ENCODE data around the gene KIF23. TPM values are rescaled to one million over a fixed set of nuclear protein-coding genes. Genes with fewer than 3 reads are reported as not detected.

Gene KIF23
- total RNA-seq, 4 donors from 2014 or later: 2.7 to 5.7 (median 3.1) TPM

DNA sequence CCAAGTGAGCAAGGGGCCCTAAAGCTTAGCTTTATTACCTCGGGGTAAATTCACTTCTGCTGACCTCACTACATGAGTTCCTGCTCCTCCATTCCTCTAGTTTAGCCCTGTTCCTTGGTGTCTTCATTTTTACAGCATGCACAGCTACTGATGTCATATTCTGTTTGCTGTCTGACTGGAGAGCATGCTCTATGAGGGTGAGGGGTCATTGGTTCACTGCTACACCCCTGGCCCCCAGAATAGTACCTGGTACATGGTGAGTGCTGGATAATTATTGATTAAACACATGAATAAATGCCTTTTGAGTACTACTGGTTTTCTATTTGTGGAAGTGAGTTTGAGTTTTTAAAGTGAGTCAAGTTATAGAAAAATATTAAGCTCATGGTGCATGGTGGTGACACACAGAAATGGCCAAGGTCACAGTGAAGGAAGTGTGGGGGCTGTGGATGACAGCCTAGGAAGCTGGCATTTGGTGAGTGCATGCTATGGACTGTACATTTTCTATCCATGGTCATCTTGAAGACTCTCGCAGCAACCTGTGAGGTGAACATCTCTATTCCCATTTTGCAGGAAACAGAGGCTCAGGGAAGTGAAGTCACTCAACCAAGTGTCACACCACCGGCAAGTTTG lies 72.4 kb downstream of the KIF23 start:
- TF ChIP-seq POLR2A (IDR thresholded peaks at IDR 0.05): no peak
- TF ChIP-seq, protein P1, sequence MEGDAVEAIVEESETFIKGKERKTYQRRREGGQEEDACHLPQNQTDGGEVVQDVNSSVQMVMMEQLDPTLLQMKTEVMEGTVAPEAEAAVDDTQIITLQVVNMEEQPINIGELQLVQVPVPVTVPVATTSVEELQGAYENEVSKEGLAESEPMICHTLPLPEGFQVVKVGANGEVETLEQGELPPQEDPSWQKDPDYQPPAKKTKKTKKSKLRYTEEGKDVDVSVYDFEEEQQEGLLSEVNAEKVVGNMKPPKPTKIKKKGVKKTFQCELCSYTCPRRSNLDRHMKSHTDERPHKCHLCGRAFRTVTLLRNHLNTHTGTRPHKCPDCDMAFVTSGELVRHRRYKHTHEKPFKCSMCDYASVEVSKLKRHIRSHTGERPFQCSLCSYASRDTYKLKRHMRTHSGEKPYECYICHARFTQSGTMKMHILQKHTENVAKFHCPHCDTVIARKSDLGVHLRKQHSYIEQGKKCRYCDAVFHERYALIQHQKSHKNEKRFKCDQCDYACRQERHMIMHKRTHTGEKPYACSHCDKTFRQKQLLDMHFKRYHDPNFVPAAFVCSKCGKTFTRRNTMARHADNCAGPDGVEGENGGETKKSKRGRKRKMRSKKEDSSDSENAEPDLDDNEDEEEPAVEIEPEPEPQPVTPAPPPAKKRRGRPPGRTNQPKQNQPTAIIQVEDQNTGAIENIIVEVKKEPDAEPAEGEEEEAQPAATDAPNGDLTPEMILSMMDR (IDR thresholded peaks at IDR 0.05): no peak
- no peak overlapping the region for H3K4me3 ChIP-seq (ENCODE audit: low read depth, poor library complexity, severe bottlenecking)
- WGBS, 2 donors: 93 to 96% methylated on average over 3 of the region's 3 CpGs
- intact Hi-C loops (cut with DNase I; ENCODE audit: low total_unique reads): no loop called here
- peak in 1 of 2 donors; percentile 23 for DNase-seq (ENCODE audit: low spot score in 2 of 2)

DNA sequence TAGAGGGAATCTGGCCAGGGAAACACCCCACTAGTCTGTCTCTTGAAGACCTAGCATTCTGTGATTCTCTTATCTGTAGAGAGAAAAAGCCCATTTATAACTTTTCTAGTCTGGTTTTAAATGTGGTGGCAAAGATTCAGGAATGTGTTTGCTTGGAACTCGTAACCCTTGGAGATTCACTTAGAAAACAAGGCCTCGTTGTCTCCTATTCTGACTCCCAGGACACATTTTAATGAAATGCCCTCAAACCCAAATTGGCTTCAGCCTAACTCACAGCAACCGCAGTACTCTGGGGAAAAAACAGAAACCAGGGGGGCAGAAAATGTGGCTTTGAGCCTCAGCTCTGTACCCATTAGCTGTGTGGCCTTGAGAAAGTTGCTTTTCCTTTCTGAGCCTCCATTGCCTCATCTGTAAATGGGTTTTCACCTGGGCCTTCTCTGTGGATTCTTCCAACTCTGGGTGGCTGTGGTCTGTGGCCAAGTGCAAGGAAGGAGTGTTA lies 75.0 kb downstream of the KIF23 start:
- peak in 1 of 2 donors; percentile 29 for DNase-seq (ENCODE audit: low spot score in 2 of 2)
- H3K4me3 ChIP-seq (ENCODE audit: low read depth, poor library complexity, severe bottlenecking): no peak overlapping the region
- intact Hi-C loops (cut with DNase I; ENCODE audit: low total_unique reads): no loop called here
- 27 to 51% methylated on average over 3 of the region's 3 CpGs for WGBS, 2 donors
- TF ChIP-seq POLR2A (IDR thresholded peaks at IDR 0.05): no peak
- TF ChIP-seq, protein P1 (IDR thresholded peaks at IDR 0.05): no peak

GRCh38 chr15:69490356-69491037 lies 76.3 kb downstream of the KIF23 start:
- intact Hi-C loops (cut with DNase I; ENCODE audit: low total_unique reads): no loop called here
- peak in 1 of 2 donors; percentile 76 for DNase-seq (ENCODE audit: low spot score in 2 of 2)
- whole genome bisulfite sequencing, 2 donors: 29 to 39% methylated on average over 11 of the region's 11 CpGs
- TF ChIP-seq, protein P1 (IDR thresholded peaks at IDR 0.05): no peak
- TF ChIP-seq POLR2A (IDR thresholded peaks at IDR 0.05): no peak
- H3K4me3 ChIP-seq (ENCODE audit: low read depth, poor library complexity, severe bottlenecking): no peak overlapping the region

DNA sequence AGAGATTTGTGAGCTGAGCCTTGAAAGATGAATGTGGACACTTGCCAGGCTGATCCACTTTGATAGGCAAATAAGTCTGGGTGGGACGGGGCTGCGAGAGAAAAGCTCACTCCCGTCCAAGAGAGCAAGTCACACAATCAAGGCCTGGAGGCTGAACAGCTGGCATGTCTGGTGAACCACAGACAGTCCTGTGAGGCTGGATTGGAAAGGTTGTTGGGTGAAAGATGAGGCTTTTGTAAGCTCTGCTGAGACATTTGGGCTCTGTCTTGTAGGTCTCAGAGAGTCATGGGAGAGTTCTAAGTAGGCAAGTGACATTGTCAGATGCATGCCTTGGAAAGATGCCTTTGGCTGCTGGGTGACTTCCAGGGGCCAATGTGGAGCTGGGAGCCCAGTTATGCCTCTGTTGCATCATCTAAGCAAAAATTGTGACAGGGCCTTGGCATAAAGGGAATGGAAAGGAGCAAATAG lies 76.9 kb downstream of the KIF23 start:
- DNase-seq (ENCODE audit: low spot score in 2 of 2): peak; percentile 72 to 91
- H3K4me3 ChIP-seq (ENCODE audit: low read depth, poor library complexity, severe bottlenecking): no peak overlapping the region
- WGBS, 2 donors: 23 to 29% methylated on average over 3 of the region's 3 CpGs
- intact Hi-C loops (cut with DNase I; ENCODE audit: low total_unique reads): no loop called here
- TF ChIP-seq, protein P1 (IDR thresholded peaks at IDR 0.05): no peak
- no peak for TF ChIP-seq POLR2A (IDR thresholded peaks at IDR 0.05)

GRCh38 chr15:69493406-69493805 lies 79.3 kb downstream of the KIF23 start:
- DNase-seq (ENCODE audit: low spot score in 2 of 2): peak in 1 of 2 donors; percentile 5
- H3K4me3 ChIP-seq (ENCODE audit: low read depth, poor library complexity, severe bottlenecking): no peak overlapping the region
- WGBS, 2 donors: 91 to 97% methylated on average over 2 of the region's 2 CpGs
- TF ChIP-seq POLR2A (IDR thresholded peaks at IDR 0.05): no peak
- TF ChIP-seq, protein P1 (IDR thresholded peaks at IDR 0.05): no peak
- intact Hi-C loops (cut with DNase I; ENCODE audit: low total_unique reads): no loop called here

Measured in lower leg skin (tissue), 4 donors.